Cortex of kidney (tissue), 1 donor: ENCODE measurements around the gene BHMT.

ENCODE experiments used
- DNase-seq: peaks from one replicate; lab custom pipeline; 2025; lab: John Stamatoyannopoulos, UW

The BHMT gene, protein sequence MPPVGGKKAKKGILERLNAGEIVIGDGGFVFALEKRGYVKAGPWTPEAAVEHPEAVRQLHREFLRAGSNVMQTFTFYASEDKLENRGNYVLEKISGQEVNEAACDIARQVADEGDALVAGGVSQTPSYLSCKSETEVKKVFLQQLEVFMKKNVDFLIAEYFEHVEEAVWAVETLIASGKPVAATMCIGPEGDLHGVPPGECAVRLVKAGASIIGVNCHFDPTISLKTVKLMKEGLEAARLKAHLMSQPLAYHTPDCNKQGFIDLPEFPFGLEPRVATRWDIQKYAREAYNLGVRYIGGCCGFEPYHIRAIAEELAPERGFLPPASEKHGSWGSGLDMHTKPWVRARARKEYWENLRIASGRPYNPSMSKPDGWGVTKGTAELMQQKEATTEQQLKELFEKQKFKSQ

DNA sequence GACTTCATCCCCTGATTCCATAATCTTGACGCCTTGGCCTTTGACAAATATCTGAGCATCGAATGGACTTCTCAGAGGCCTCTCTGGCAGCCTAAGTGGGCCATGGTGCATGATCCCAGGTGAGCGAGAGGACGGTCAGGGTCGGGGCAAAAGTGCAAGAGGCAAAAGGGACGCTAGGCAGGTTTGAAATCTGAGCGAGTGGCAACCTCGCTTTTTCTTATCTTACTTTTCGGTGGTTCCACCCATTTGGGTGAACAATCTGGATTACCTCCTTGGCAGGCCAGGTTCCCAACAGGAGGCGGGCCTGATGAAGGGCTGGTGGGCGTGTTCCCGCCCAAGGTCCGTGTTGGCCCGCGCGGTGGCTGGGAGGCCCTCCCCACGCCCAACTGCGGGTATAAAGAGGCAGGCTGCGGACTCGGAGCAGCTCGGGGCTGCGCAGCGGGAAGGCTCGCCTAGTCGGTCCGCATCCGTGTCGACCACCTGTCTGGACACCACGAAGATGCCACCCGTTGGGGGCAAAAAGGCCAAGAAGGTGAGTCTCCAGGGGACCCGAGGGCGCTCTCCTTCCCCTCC, at the start of gene BHMT:
TSS of gene BHMT (plus strand) at position 423 of the 573 bp plus-strand sequence. CDS start at position 500, 77 bp downstream.
- no peak for DNase-seq

DNA sequence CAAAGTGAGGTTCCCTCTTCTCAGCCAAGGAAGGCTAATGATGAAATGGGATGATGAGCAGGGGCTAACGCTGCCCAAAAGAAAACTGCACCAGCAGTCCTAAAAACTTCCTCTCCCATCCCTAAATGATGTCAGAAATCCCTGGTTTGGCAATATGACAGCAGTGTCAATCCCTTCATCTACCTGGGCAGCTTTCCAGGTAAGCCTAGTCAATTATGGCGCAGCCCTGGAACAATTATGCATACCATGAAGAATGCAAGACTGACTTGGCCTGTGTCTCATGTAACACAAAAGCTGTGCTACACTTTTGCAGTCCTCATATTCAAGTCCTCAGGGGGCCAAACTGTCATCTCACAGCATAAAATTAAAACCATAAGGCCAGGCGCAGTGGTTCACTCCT, 49.2 kb upstream of the BHMT start:
- no peak for DNase-seq

DNA sequence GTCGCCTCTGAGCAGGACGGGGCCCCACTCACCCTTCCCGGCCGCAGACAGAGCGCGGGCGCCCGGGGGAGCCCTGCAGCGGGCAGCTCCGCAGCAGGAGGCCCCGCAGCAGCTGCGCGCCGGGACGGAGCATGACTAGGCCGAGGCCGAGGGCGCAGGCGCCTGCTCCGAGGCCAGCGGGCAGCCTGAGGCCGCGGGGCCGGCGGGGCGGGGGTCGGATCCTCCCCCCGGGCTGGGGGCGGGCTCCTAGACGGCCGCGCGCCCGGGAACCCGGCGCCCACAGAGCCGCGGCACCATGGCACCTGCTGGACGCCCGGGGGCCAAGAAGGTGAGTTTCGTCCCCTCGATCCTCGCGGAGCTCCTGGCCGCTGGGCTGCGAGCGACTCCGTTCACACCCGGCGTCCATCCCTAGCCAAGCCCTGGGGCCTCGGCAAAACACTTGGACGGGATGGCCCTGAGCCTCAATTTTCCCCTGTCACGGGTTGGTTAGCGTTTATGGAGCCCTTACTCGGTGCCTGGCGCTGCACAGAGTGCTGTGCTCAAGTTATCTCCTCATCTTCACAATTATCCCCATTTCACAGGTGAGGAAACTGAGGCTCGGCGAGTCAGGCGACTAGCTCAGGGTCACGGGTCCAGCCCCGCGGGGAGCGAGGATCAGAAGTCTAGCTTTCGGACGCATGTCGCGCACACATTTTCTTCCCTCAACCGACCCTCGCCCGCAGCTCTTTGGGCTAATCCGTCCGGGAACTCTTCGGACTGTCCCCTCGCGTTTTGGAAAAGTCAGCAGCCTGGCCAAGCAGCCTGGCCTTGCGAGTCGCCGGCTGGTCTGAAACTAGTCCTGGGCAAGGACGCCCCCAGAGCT, 41.9 kb upstream of the BHMT start, which contains the start of the genes BHMT2 and DMGDH:
TSS of gene BHMT2 (plus strand) at position 280 of the 862 bp plus-strand sequence. CDS start at position 296, 16 bp downstream.
TSS of gene DMGDH (minus strand) at position 187 of the 862 bp plus-strand sequence. CDS start at position 133, 54 bp downstream.
- no peak for DNase-seq

DNA sequence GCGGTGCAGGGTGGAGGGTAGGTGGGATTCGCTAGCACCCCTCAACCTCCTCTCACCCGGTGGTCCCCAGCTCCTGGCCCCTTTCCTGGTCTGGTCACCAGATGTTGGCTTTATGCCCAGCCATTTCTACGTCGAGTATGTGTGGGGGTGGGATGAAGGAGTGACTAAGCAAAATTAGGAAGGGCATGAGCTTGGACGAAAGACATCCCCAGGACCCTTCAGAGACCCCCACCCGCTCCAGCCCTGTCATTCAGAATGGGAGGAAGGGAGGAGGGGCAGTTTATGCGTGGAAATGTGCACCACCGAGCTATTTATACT, 41.3 kb upstream of the BHMT start:
- no peak for DNase-seq

DNA sequence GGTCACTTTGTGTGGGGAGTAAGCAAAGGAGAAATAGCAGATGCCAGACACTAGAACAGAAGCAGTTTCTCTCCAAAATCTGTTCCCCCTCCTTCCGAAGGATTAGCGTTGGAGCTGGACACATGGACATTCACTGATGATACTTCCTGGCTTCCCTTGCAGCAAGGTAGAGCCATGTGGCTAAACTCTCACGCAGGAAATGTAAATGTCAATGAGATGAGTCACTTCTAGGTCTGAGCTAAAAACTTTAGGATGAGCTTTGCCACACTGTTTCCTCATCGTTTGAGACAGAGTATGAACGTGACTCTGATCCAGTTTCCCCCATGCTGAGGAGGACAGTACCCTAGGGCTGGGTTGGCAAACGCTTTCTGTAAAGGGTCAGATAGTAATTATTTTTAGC, 37.0 kb upstream of the BHMT start:
- DNase-seq, result no peak

DNA sequence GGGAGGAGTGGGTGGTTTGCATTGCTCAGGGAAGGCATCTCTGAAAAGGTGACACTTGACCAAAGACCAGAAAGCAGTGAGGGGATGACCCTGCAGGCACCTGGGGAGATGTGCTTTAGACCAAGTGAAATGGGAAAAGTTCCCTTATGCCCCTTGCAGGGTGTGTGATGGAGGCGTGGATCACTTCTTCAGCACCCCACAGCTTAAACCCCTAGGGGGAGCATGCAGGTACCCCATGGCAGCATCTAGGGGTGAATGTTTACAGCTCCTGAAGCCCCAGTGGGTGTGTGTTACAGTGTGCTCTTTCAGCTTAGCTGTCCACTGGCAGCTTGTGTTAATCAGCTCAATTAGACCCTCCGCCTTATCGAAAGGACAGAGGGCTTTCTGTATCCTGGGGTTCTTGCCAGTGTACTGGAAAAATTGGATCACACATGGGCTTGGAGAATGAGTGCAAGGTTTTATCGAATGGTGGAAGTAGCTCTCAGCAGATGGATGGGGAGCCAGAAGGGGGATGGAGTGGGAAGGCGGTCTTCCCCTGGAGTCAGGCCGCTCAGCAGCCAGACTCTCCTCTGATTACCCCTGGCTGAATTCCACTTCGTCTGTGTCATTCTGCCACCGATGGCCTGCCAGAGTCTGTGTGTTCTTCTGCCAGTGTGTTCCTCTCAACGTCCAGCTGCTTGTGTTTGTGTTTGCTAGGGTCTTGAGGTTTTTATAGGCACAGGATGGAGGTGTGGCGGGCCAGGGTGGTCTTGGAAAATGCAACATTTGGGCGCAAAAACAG, 35.8 kb upstream of the BHMT start:
- no peak for DNase-seq

DNA sequence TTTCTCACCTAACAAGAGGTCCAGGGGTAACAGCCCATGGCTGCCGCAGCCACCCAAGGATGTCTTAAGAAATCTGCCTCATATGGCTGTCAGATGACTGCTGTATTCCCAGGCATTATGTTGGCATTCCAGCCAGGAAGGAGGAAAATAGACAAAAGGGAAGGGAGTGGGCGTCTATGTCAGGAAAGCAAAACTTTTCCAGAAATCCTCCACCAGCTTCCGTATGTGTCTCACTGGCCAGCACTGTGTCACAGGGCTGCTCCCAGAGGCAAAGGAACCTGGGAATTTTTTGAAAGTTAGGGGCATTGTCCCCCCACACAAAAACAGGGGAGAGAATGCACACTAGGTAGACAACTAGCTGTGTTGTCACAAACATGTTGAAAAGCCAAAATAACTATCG, 34.8 kb upstream of the BHMT start:
- DNase-seq, result no peak

DNA sequence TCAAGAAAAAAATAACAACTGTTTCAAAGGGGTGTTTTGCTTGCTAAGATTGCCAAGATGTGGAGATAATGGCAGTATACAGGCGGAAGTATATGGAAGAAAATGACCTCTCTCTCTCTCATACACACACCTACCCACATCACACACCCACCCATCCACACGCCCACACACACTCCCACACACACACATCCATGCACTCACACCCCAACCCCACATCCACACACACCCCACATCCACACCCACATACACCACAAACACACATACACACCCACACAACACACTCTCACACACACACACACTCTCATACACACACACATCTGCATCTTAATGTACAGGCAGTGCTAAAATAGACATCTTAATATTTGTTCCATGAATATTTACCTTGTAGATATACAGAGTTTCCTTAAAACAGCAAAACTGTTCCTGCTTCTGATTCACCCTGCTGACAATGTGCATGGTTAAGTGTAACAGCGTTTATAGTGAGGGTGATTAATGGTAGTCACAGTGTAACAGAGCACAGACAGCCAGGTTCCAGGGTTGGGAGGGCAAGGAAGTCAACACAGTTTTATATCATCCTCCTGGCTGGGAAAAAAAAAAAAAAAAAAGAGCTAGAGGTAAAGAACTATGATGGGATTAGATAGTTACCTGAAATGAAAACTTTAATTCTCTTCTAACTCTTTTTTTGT, 33.8 kb upstream of the BHMT start:
- no peak for DNase-seq

DNA sequence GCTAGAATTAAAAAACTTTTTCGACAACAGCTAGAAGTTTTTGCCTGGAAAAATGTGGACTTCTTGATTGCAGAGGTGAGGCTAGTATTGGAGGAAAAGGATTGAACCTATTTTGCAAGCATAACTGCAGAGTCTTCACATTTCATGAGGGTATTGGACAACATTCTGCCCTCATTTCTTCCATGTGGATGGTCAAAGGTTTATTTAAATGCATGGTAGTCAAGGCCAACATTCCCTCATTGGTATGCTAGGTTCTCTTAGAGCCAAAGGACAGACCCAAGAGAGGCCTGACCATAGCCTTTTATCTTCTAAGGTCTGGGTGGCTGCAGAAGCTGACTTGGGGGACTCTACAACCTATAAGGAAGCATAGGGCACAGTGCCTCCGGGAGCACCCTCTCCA, 30.8 kb upstream of the BHMT start:
- no peak for DNase-seq

DNA sequence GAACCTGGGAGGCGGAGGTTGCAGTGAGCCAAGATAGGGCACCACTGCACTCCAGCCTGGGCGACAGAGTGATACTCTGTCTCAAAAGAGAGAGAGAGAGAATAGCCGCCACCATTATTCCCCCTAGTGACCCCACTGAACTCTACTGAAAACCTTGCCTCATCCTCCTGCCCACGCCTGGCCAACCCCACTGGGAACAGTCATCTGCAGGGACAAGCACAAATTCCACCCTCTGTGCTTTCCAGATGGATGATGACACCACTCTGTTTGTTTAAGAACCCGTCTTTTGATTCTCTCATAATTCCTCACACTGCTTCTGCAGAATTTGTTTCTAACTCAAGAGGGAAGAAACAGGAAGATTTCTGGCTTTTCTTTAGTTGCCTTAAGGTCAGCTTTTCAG, 29.8 kb upstream of the BHMT start:
- DNase-seq, result no peak

DNA sequence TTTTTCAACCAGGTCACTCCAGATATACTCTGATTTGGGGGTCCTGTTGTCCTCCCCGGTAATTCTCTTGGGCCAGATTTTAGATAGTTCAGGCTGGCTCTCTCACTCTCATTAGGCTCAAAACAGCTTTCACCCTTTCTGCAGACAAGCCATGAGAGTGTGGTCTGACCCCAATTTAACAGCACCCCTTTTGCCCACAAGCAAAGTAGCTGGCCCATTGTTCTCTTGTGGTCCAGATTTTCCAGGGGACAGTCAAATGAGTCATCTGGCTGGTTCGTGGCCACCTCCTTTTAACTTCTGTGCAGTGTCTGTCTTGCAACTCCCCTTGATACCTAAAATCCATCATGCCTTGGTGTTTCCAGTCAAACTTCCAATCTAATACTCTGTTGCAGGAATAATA, 25.5 kb upstream of the BHMT start:
- DNase-seq, result no peak

DNA sequence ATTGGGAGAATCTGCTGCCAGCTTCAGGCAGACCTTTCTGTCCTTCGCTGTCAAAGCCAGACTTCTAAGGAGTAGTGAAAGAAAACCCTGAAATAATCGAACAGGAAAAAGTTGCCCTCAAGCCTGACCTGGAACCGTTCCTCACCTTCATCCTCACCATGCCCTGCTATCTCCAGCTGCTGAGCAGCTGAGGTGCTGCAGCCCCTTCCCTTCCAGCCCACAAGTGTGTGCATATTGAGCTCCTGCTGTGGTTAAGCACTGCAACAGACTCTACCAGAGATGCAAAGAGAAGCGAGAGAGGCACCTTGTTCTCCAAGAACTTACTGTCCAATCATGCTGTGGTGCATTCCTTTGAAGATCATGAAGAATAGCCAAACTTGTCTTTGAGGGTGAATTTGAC, 23.1 kb upstream of the BHMT start:
- DNase-seq, result no peak

DNA sequence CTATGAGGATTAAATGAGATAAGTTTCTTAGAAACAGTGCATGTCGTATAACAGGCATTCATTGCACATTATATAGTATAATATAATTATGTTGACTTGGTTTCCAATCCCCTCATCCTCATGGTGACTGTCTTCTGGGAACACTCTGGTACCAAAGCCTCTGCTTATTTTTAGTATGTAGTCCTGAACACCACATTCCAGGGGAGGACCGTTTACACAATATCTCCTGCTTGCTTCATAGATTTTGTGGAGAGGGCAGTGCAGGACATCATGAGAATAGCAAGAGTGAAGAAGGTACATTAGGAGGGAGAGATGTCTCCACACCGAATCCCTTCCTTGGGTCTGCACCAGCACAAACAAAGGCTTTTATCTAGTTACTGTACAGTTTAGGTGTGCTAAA, 20.5 kb upstream of the BHMT start:
- DNase-seq, result no peak

DNA sequence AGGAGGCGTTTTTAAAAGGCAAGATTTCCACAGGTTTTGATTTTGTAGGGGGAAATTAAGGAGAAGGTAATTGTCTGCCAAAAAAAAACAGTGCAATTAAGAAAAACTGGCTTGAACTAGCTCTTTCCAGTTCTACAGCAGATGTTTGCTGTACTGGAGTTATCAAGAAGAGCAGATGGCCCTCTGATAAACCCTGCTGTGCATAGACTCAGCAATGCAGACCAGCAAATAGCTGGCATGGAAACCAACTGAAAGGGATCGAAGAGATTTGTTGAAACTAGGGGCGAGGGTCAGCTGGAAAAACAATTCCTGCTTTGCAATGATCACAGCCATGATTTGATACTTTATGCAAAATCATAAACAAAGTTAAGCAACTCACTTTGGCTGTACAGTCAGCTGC, 17.8 kb upstream of the BHMT start:
- no peak for DNase-seq

DNA sequence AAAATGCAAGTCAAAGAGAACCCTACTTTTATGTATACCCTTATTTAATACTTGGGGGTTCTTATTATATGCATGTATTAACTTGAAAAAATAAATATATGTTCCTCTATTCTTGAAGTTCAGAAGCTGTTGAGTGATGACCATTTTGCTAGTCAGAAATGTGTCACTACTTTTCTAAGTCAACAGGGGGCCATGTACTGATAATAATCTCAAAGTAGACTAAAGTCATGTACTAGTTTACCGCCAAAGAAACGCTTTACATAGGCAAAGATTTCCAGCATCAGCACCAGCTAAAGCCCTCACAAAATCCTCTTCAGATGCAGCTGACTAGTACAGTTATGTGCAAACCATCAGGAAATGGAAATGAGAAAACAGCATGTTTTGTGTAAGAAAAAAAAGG, 5.7 kb upstream of the BHMT start:
- no peak for DNase-seq

DNA sequence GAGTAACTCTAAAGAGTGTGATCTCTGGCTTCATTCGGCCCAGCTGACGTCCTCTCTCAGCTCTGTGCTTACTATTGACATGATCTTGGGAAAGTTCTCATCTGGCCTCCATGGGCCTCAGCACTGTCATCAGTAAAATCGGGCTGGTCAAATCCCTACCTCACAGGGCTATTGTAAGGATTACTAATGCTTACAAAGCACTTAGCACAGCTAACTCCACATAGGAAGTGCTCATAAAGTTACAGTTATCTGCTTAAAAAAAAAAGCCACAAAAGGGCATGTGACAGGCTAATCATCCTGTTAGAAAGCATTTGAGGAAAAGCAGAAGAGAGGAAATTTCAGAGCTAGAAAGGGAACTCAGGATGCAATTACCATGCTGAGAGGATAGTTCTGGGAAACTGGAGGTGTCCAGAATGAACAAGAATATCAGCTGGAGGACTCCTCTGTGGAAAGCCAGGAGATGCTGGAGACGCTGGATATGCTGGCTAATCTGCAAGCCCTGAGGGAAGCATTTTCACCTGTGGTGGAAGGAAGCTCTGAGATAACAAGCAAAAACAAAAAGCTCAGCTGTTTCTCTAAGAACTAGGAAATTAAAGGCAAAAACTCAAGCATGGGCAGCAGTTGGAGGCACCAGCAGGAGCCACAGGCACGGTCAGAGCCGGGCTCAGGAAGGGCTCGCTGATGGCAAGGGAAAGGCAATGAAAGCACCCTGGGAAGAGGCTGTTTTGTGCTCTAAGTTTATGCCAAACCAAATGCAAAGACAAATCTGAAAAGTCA, 4.4 kb upstream of the BHMT start:
- no peak for DNase-seq

DNA sequence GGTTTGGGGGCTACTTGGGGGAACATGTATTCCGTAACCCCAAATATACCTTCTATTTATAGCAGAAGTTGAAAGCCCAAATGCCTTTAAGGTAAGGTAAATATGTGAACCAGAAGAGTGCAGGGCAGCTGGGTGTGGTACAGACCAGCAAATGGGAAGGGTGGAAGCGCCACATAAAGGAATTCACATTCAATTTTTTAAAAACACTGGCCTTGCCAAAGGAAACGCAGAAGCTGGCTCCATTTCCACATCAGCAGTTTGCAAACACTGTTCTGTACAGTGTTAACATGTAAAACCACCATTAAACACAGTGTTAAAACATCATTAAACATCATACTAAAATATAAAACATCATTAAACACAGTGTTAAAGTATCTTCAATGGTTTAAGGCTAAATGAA, 3.5 kb upstream of the BHMT start:
- DNase-seq, result no peak

DNA sequence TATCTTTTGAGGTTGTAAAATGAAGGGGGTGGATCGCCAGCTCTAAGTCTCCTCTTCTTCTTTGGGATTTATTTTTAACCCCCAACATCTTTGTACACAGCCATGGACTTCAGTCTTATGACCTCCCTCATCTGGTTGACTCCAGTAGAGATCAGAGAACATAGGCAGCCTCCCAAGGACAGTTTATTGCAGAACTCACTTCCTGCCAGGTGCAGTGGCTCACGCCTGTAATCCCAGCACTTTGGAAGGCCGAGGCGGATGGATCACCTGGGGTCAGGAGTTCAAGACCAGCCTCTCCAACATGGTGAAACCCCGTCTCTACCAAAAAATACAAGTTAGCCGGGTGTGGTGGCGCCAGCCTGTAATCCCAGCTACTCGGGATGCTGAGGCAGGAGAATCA, 2.8 kb upstream of the BHMT start:
- no peak for DNase-seq

DNA sequence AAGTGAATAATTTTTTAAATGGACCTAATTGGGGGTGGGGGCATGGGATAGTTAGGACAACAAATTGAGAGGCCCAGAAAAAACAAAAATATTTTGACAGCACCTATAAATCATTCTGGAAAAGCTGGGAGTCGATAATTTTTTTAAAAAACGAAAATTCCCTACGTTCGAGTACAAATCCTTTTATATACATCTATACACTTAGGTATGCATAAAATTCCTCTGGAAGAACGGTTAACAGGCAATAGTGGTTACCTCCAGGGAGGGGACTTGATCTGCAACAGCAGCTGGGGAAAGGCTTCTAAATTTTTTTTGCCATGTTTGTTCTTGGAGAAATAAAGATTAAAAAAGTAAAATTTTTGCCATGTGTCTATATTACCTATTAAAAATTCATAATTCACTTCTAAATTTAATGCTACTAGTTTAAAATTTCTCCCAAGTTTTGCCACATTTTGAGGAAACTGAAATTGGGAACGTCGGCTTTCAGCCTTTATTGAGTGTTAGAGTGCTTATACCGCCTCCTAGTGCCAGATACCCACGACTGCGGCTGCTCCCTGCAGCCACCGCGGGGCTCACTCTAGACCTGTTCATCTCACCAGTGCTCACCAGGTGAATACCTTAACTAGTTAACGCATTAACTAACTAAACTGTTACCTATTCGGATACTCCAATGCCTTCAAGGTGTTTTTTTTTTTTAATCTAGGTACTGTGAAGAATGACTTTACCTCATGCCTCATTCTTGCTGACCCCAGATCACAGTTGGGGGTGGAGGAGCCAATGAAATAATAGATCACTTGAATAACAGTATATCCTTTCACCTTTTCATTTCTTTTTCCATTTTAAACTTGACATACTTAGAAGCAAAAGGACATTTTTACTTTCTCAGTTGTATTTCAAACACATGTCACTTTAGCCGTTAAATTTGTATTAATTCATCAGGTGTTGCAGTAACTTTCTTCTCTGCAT, 1.8 kb upstream of the BHMT start:
- DNase-seq, result no peak
